ENCODE data around the gene POFUT1.

Gene POFUT1

DNA sequence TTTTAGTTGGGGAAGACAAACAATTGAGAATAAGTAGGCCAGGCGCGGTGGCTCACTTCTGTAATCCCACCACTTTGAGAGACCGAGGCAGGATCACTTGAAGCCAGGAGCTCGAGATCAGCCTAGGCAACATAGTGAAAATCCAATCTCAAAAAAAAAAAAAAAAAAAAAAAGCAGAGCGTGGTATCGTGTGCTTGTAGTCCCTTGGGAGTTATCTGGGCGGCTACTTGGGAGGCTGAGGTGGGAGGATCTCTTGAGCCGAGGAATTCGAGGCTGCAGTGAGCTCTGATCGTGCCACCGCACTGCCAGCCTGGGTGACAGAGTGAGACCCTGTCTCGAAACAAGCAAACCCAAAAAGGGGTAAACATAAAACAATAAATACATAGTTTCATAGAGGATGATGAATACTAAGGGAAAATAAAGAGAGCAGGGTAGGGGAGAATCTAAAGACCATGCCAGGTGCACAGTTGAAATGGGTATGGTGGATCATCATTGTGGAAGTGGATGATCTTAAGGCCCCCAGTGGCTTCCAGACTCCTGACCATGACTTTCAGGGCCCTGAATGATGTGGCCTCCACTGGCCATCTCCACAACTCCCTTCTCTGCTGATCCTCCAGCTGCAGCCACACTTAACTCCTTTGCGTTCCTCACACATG lies 947 bp downstream of the POFUT1 start:
- no peak for DNase-seq

DNA sequence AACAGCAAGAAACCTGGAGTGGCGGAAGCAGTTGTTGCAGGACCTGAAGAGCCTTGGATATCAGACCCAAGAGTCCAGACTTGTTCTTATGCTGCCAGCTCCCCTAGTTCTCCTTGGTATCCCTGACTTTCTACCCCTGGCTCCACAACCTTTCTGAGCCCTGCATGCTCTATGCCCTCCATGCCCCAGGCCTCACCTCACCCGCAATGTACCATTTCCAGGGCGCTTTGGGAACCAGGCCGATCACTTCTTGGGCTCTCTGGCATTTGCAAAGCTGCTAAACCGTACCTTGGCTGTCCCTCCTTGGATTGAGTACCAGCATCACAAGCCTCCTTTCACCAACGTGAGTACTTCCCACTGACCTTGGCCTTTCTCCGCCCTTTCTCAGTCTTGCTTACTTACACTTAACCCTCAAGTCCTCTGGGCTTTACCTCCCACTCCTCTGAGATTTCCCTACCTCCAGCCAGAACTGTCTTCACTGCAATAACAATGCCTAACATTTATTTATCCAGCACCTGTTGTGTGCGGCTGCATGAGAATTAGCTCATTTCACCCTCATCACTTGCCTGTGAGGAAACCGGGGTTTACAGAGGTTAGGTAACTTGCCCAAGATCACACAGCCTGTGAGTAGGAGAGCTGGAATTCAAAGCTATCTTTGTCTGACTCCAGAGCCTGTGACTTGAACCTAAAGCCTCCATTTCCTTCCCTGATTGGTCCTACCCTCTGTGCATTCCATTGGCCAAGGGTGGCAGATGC lies 2.3 kb downstream of the POFUT1 start:
- DNase-seq, result no peak

DNA sequence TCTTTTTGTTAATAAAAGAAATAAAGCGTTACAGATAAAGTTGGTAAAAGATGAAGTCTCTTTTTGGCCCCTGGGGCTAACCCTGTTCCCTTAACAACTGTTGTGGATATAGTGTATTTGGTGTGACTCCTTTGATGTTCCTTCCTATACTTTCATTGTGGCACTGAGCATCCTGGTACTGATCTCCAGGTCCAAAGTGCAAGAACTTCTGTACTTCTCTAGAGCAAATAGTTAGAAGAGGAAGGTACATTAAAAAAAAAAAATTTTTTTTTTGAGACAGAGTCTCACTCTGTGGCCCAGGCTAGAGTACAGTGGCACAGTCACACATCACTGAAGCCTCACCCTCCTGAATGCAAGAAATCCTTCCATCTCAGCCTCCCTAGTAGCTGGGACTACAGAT lies 6.2 kb downstream of the POFUT1 start:
- DNase-seq, result no peak

DNA sequence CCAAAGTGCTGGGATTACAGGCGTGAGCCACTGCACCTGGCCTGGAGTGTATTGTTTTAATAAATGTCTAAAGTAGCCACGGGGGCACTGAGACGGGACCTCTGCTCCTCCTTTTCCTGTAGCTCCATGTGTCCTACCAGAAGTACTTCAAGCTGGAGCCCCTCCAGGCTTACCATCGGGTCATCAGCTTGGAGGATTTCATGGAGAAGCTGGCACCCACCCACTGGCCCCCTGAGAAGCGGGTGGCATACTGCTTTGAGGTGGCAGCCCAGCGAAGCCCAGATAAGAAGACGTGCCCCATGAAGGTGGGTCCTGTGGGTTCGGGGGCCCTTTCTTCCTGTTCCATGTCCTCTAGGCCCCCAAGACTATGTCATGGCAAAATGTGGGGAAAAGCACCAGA lies 7.5 kb downstream of the POFUT1 start:
- DNase-seq, result no peak

DNA sequence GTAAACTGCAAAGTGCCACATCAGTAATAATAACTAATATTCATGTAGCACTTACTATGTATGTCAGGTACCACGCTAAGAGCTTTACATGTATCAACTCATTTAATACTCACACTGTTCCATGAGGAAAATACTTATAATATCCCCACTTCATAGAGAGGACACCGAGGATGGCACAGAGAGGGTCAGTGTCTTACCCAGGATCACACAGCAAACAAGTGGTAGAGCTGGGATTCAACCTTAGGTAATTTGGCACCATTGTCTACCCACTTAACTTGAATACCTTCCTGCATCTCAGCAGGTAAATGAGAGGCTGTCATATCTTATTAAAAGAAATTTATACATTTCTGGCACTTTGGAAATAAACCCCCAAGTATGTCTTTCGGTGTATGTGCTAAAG lies 8.0 kb downstream of the POFUT1 start:
- DNase-seq, result no peak

DNA sequence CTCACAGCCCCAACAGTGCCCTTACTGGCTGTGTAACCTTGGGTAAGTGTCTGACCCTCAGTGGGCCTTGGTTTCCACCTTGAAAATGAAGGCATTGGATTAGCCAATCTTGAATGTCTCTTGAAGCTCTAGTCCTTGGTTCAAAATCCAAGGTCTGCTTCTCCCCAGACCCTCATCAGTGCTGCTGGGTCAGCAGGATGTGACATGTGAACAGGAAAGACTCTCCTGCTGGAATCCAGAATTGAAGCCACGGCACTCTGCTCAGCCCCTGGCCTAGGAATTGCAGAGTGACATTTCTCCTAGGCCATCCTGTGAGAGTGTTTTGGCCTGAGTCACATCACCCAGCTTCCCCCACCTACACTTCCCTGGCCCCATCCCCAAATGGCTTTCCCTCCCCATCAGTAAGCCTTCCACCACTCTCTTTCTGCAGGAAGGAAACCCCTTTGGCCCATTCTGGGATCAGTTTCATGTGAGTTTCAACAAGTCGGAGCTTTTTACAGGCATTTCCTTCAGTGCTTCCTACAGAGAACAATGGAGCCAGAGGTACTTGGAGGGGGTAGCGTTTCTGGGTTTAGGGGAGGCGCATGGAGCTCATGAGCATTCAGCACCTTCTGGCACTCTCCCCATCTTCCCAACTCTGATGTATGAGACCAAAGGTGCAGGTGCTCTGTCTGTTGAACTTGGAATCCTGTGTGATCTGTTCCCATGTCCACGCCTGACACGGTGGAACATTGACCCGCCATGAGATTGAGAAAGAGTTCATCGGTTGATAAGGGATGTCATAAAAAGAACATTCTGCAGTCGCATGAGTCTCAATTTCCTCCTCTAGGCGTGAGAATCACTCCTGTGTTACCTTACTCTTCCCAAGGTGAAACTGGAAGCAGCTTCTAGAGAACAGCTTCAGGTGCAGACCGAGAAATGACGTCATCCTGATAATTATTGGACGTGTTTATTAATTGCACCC lies 8.8 kb downstream of the POFUT1 start:
- DNase-seq, result no peak

DNA sequence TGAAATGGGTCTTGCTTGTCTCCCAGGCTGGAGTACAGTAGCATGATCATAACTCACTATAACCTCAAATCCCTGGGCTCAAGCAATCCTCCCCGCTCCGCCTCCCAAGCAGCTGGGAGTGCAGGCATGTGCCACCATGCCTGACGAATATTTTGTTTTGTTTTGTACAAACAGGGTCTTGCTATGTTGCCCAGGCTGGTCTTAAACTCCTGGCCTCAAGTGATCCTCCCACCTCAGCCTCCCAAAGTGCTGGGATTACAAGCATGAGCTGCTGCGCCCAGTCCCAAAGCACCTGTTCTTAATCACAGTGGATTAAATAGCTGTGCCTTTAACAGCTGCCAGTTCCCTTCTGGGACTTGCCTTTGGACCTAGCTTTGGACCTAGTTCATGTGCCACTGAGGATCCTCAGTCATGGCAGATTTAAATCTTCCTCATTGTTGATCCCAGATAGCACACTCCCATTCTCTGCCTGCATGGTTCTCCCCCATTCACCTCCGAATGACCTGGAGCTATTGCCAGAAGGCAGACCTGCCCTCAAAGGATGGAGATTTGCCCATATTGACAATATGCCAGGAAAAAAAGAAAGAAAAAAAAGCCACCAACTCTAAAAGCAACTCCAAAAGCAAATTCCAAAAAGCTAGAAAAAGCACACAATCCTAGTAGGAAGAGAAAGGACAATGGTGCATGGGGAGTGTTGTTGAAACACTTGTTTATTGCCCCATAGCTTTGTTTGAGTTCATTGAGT lies 10.6 kb downstream of the POFUT1 start:
- no peak for DNase-seq

DNA sequence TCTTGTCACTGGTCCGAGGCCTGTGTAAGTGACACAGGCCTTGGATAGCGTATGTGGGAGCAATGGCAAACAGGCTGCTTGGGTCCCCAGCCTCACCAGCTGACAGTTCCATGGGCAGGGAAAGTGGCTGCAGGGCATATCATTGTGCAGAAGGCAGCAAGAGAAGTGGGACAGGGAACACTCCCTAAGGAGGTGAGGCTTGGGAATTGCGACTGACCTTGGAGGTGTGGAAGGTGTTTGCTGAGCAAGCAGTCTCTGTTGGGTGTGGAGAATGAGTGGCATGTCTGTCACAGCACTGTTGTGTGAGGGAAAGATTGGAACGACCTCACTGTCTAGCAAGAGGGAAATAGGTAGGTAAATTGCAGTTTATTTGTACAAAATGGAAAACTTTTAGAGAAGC lies 16.8 kb downstream of the POFUT1 start:
- DNase-seq, result no peak

DNA sequence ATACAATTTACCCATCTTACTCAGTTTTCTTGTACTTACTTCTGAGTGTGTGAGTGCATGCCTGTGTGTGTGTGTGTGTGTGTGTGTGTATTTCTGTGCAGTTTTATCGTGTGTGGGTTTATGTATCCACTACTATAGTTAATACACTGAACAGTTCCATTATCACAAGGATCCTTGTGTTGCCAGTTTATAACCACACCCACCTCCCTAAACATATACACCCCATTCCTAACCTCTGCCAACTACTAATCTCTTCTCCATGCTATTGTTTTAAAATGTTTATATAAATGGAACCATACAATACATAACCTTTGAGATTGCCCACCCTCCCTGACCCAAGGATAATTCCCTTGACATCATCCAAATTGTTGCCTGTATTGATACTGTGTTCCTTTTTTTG lies 18.7 kb downstream of the POFUT1 start:
- DNase-seq, result no peak

DNA sequence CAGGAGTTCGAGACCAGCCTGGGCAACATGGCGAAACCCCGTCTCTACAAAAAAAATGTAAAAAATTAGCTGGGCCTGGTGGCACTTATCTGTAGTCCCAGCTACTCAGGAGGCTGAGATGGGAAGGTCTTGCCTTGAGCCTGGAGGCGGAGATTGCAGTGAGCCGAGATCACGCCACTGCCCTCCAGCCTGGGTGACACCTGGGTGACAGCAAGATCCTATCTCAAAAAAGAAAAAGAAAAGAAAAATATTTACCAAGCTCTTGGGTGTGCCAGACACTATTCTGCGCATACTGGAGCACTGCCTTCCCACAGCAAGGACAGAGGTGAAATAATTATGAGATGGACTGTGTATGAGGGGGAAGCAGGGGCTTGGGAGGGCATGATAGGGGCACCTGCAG lies 19.6 kb downstream of the POFUT1 start:
- no peak for DNase-seq

DNA sequence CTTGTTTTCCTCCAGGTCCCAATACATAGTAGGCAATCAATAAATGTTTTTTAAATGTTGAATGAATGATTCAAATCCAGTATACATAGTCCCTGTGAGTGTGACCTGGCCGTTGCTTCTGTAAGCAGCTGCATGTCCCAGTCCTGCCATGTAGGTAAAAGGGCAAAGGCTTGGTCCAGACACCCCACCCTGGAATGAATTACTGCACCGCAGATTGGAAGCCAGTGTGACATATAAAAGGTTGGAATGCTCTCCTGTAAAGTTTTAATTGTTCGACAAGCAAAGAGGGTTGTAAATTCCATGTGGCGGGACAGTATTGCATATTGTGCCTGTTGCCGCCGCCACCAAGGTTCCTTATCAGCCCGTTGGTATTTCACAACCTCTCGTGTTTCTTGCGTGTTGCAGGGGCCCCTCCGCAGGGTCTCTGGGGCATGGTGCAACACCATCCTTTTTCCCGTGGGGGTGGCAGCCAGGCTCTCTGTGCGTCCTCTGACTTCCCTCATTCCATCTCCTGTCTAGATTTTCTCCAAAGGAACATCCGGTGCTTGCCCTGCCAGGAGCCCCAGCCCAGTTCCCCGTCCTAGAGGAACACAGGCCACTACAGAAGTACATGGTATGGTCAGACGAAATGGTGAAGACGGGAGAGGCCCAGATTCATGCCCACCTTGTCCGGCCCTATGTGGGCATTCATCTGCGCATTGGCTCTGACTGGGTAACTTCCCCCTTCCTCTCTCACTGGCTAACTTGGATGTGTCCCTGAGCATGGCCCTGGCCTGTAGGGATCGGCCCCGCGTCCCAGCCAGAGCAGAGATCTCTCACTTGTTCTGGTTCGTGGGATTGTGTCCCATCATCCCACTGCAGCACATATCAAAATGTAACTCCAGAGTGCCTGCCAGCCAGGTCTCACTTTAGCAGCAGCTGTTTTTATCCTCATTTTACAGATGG lies 20.3 kb downstream of the POFUT1 start:
- DNase-seq, result no peak

DNA sequence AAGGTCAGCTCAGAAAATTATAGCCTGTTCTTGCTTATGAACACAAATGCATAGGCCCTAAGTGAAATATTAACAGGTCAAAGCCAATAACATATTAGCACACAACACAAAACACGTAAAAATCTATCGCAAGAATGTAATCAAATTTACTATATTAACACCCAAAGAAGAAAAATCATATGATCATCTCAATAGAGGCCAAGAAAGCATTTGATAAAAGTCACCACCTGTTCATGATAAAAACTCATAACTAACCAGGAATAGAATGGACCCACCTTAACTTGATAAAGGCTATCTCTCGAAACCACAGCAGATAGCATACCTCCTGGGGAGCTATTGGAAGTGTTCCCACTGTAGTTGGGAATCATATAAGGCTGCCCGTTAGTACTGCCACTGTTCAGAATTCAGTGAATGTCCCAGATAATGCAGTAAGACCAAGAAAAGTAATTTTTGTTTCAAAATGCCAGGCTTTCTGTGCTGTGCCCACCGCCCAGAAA lies 21.6 kb downstream of the POFUT1 start:
- no peak for DNase-seq

DNA sequence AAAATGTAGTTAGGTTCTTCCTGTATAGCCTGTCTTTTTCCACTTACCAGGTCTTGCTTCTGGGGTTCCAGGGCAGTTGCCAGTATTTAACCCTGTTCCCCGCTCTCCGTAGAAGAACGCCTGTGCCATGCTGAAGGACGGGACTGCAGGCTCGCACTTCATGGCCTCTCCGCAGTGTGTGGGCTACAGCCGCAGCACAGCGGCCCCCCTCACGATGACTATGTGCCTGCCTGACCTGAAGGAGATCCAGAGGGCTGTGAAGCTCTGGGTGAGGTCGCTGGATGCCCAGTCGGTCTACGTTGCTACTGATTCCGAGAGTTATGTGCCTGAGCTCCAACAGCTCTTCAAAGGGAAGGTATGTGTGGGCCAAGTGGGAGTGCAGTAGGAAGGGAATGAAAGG lies 23.0 kb downstream of the POFUT1 start:
- no peak for DNase-seq

DNA sequence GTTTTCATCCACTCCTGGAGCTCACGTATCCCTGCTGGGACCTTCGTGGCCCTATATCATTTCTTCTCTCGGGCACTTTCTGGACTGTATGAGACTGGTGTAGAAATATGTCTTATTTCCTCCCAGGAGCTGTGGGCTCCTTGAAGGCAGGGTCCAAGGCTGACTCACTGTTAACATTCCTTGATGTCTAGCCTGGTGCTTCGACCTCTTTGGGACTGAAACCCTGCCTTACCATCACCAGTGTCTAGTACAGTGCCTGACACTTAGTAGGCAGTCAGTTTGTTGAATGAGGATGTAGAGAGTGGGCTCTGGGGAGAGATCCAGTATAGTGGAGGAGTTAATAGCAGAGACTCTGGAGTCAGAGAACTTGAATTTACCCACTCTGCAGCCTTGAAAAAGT lies 23.6 kb downstream of the POFUT1 start:
- DNase-seq, result no peak

DNA sequence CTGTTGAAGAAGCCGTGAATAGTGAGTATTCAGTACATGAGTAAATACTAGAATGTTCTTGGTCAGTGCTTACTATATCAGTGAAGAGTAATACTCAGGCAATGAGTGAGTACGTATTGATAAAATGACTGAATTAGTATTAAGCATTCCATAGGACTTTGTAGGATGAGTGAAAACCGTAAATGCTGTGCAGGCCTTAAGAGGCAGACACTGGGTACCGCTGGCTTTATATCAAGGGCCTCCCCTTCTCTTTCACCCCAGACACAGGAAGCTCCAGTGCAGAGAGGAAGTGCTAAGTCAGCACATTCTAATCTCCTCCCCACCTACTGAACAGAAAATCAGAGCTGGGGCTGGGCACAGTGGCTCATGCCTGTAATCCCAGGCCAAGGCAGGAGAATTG lies 24.2 kb downstream of the POFUT1 start:
- no peak for DNase-seq

DNA sequence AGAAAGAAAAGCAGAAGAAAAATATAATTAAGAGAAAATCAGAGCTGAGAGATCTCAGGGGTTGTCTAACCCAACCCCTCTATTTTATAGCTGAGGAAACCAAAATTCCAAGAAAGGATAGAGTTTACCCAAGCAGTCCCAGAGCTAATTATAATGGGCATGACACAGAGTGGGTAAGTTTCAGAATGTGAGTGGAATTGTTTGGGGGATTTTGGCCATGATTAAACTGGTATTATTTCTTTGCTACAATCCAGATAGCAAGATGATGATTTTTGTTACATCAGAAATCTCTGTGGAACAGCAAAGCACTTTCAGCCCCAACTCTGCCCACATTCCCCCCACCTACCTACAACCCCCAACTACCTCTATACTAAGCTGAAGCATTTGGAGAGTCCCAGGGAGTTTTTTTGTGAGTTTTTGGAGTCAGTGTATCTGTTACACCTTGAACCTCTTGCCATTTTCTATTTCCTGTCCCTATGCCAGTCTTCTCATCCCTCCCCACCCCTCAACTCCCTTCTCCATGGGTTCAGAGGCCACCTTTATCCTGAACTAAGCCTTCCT lies 24.7 kb downstream of the POFUT1 start:
- no peak for DNase-seq

DNA sequence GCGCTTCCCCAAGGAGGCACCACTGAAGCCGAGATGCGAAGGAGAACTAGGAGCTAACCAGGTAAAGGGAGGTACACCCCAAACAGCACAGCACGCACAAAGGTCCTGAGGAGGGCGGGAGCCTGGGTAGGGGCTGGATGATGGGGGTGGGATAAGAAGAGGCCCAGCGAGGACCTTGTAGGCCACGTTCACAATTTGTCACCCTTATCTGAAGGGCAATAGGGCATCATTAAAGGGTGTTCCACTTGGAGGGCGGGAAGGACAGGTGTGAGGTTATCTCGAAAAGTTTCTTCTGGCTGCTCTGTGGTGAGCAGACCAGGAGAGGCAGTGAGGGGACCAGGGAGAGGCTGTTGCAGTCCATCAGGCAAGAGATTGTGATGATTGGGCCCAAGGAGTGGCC lies 25.6 kb downstream of the POFUT1 start:
- no peak for DNase-seq

DNA sequence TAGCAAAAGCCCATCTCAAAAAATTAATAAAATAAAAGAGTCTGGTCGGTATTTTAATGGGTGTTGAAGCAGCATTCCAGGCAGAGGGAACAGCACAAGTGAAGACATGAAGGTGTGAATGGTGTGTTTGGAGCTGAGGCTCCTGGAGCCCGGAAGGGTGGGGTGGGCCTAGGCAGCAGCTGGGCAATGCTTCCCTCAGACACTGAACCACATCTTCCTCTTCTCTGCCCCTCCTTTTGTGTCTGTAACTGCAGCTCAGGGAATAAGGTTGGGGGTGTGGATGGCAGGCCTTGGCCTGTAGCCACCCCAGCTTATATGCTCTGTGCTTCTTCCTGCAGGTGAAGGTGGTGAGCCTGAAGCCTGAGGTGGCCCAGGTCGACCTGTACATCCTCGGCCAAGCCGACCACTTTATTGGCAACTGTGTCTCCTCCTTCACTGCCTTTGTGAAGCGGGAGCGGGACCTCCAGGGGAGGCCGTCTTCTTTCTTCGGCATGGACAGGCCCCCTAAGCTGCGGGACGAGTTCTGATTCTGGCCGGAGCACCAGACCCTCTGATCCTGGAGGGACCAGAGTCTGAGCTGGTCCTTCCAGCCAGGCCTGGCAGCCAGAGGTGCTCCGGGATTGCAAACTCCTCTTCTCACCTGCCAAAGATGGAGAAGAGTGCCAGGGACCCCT lies 26.6 kb downstream of the POFUT1 start:
- no peak for DNase-seq

DNA sequence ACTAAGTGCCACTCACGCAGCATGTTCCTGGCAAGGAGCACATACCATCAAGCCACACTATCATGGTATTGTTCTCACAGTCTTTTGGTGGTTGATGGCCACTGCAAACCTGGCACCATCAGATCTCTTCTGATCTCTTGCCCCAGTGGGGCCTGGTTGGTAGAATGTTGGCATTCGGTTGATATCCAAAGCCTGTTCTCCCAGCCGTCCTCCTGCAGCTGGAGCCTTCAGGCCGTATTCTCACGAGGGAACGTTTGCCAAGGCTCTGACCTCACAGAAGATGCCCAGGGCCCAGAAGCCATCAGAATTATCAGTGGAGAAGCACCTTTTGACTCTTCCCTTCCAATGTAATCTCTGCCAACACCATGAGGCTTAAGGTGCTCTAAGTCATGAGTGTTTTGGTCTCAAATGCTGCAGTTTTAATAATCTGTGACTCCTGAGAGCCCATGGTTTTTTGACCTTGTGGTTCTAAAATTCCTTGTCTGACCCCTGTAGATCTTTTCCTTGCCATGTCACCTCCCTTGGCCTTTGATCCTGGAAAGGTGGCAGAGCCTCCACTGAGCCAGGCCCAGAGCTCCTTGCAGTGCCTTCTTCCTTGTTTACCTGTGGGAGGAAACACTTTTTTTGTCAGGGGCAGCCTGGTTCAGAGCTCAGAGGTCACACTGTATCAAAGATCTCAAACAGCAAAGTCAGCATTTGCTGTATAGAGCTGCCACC lies 27.8 kb downstream of the POFUT1 start:
- DNase-seq, result no peak

DNA sequence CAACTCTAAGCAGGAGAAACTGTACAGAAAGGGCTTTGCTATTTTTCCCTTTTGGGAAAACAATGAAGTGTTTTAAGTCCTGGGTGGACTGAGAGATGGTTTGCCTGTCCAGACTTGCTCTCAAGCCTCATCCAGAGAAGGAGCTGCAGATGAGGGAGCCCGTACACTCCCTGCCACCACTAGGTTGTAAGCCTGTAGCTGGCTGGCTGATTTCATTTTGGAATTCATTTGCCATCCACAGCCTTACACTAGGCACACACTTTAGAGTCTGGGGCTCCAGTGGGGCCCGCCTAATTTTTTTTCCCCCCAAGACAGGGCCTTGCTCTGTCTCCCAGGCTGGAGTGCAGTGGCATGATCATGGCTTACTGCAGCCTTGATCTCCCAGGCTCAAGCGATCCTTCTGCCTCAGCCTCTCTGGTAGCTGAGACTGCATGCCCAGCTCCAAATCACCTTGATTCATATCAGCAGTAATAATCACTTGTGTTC lies 28.4 kb downstream of the POFUT1 start:
- no peak for DNase-seq

All from GDM1 (cell line).